OCI-LY7 (cell line): ENCODE results near the gene DRC7. TPM values are rescaled to one million over a fixed set of nuclear protein-coding genes. Genes with fewer than 3 reads are reported as not detected.
"Not testable (repeated sequence)": the region's sequence is repeated elsewhere in the genome, so short reads cannot be mapped to it uniquely, and the experiment has no call there.

ENCODE experiments used
- BruUV-seq: library from RNA; stranded (reverse); fragments of 400-500 nt; replicated peaks from 2 replicates; lab custom pipeline; 2021; lab: Mats Ljungman, UMichigan
- CTCF ChIA-PET: fragments of 300-600 bp; sonication (Branson Sonifier 250); formaldehyde crosslinking; loops from one replicate; lab custom pipeline; 2022; ENCODE audit warnings: antibody characterized with exemption; ENCODE audit not compliant: unreplicated experiment; lab: Charles Lee
- POLR2A ChIA-PET: fragments of 300-600 bp; sonication (Branson Sonifier 250); formaldehyde crosslinking; loops from one replicate; lab custom pipeline; 2022; ENCODE audit warnings: antibody characterized with exemption; lab: Charles Lee
- DNase-seq: peaks from one replicate; pipeline ENCODE4 v3.0.0-alpha.2; 2015; ENCODE audit warnings: low spot score
- H2AFZ ChIP-seq: fragments of 200-600 bp; sonication (generic), shearing (Covaris generic); 2 replicates; pipeline ENCODE4 v1.6.1; 2014; ENCODE audit warnings: mild to moderate bottlenecking, antibody characterized with exemption, low read length, moderate library complexity
- H3K27ac ChIP-seq: fragments of 200-600 bp; sonication (generic); 2 replicates; pipeline ENCODE4 v1.5.1; 2014; ENCODE audit warnings: mixed run types, low read depth, mild to moderate bottlenecking, moderate library complexity, low read length, inconsistent platforms; ENCODE audit not compliant: poor library complexity, severe bottlenecking
- H3K36me3 ChIP-seq: fragments of 200-600 bp; sonication (generic); 2 replicates; pipeline ENCODE4 v1.6.1; 2014; ENCODE audit warnings: mild to moderate bottlenecking, antibody characterized with exemption, low read length, moderate library complexity, mixed read lengths; ENCODE audit not compliant: insufficient read depth
- H3K4me1 ChIP-seq: fragments of 200-600 bp; sonication (generic); 2 replicates; pipeline ENCODE4 v1.5.1; 2014; ENCODE audit warnings: mild to moderate bottlenecking, low read length; ENCODE audit not compliant: insufficient read depth, poor library complexity, severe bottlenecking
- H3K4me2 ChIP-seq: fragments of 200-600 bp; sonication (generic); 2 replicates; pipeline ENCODE4 v1.6.1; 2014; ENCODE audit warnings: mild to moderate bottlenecking, low read length
- H3K4me3 ChIP-seq: fragments of 200-600 bp; sonication (generic); 2 replicates; pipeline ENCODE4 v1.5.1; 2014; ENCODE audit warnings: mild to moderate bottlenecking, low read depth, low read length; ENCODE audit not compliant: poor library complexity, severe bottlenecking
- H3K79me2 ChIP-seq: fragments of 200-600 bp; sonication (generic); 2 replicates; pipeline ENCODE4 v1.6.1; 2016; ENCODE audit warnings: low read depth, mild to moderate bottlenecking, low read length, moderate library complexity, mixed read lengths; ENCODE audit not compliant: insufficient read depth
- H3K9me2 ChIP-seq: fragments of 200-600 bp; sonication (generic); 2 replicates; pipeline ENCODE4 v1.6.1; 2016; ENCODE audit warnings: mild to moderate bottlenecking, low read length, mixed read lengths; ENCODE audit not compliant: insufficient read depth
- H3K9me3 ChIP-seq: fragments of 200-600 bp; sonication (generic); 2 replicates; pipeline ENCODE4 v1.6.1; 2014; ENCODE audit warnings: mild to moderate bottlenecking, mixed run types, low read length, mixed read lengths
- H4K20me1 ChIP-seq: fragments of 200-600 bp; sonication (generic); 2 replicates; pipeline ENCODE4 v1.6.1; 2014; ENCODE audit warnings: mild to moderate bottlenecking, antibody characterized with exemption, low read length, moderate library complexity, mixed read lengths; ENCODE audit not compliant: insufficient read depth
- CTCF ChIP-seq: fragments of 200-600 bp; sonication (generic); conservative IDR thresholded peaks from 2 replicates; pipeline ENCODE4 v1.5.1; 2014; ENCODE audit warnings: mild to moderate bottlenecking, antibody characterized with exemption, low read length, moderate library complexity, mixed read lengths
- EZH2phosphoT487 ChIP-seq: fragments of 200-600 bp; sonication (generic); IDR thresholded peaks from 2 replicates; pipeline ENCODE4 v1.6.1; 2018; ENCODE audit warnings: low read depth, borderline replicate concordance, mild to moderate bottlenecking, mixed run types, antibody characterized with exemption, low read length, moderate library complexity, mixed read lengths
- intact Hi-C: fragments of 100-400 bp; cut with micrococcal nuclease; formaldehyde crosslinking; loops from one replicate; pipeline ENCODE4 v1.10.0; 2022; ENCODE audit not compliant: unreplicated experiment
- total RNA-seq, 2 experiments: library from RNA; depleted of rRNA in 1 of 2; stranded (reverse); fragments of >200 nt in 1 of 2; shearing (Covaris generic) in 1 of 2; gene quantifications; 2 replicates each; pipeline ENCODE4 v1.2.3, GENCODE V29; 2014 to 2022

The DRC7 gene
- total RNA-seq, 2 experiments from 2014 or later, result 0.44 to 0.46 TPM

GRCh38 chr16:57669476-57670162 lies 25.0 kb upstream of the DRC7 start:
- TF ChIP-seq CTCF (no peak), EZH2phosphoT487 (no peak)
- Histone ChIP-seq H2AFZ (no peak overlapping the region), H3K9me2 (no peaks in the 10 kb centered on the region), H4K20me1 (no peaks in the 10 kb centered on the region), H3K27ac (no peak overlapping the region), H3K36me3 (no peaks in the 10 kb centered on the region), H3K79me2 (no peaks in the 10 kb centered on the region), H3K9me3 (no peaks in the 10 kb centered on the region), H3K4me2 (no peak overlapping the region), H3K4me3 (no peak overlapping the region), H3K4me1 (no peaks in the 10 kb centered on the region)
- intact Hi-C loops, result no loop called here
- CTCF ChIA-PET, result no interaction called here
- no peak for DNase-seq
- no TSS peak for BruUV-seq
- POLR2A ChIA-PET, result no interaction called here

GRCh38 chr16:57670196-57670595 lies 24.4 kb upstream of the DRC7 start:
- BruUV-seq, result no TSS peak

GRCh38 chr16:57671451-57671850 lies 23.2 kb upstream of the DRC7 start:
- H3K4me1 ChIP-seq, H3K36me3 ChIP-seq, H2AFZ ChIP-seq, H3K9me3 ChIP-seq, H3K4me2 ChIP-seq, H4K20me1 ChIP-seq, H3K9me2 ChIP-seq, CTCF ChIA-PET, H3K4me3 ChIP-seq, DNase-seq, intact Hi-C loops, H3K27ac ChIP-seq, BruUV-seq, POLR2A ChIA-PET, H3K79me2 ChIP-seq: not testable (repeated sequence)

More at GRCh38 chr16:57670196-57670595, 24.4 kb upstream of the DRC7 start:
- intact Hi-C loops, result no loop called here
- Histone ChIP-seq H3K79me2 (no peaks in the 10 kb centered on the region), H3K4me1 (no peaks in the 10 kb centered on the region), H3K4me2 (no peak overlapping the region), H3K27ac (no peak overlapping the region), H3K9me2 (no peaks in the 10 kb centered on the region), H4K20me1 (no peaks in the 10 kb centered on the region), H3K9me3 (no peaks in the 10 kb centered on the region), H3K36me3 (no peaks in the 10 kb centered on the region), H3K4me3 (no peak overlapping the region), H2AFZ (no peak overlapping the region)
- ChIA-PET POLR2A (no interaction called here), CTCF (no interaction called here)
- no peak for DNase-seq
- no peak for TF ChIP-seq EZH2phosphoT487
- TF ChIP-seq CTCF, result no peak
